ENCODE measurements around the gene LNPK.
"Not testable (repeated sequence)": the region's sequence is repeated elsewhere in the genome, so short reads cannot be mapped to it uniquely, and the experiment has no call there.

GRCh38 chr2:175987126-175987525 lies 14.9 kb downstream of the LNPK start:
- TF ChIP-seq CTCF (conservative IDR thresholded peaks at IDR 0.05; ENCODE audit: low read depth, low read length); EZH2 (IDR thresholded peaks at IDR 0.05; ENCODE audit: low read length, unreplicated experiment): not testable (repeated sequence)
